GM03348 (cell line): ENCODE data around the gene ARMH1.

Source experiments
- DNase-seq: peaks from one replicate; pipeline ENCODE4 v3.0.0; 2012; ENCODE audit warnings: low spot score

The ARMH1 gene

DNA sequence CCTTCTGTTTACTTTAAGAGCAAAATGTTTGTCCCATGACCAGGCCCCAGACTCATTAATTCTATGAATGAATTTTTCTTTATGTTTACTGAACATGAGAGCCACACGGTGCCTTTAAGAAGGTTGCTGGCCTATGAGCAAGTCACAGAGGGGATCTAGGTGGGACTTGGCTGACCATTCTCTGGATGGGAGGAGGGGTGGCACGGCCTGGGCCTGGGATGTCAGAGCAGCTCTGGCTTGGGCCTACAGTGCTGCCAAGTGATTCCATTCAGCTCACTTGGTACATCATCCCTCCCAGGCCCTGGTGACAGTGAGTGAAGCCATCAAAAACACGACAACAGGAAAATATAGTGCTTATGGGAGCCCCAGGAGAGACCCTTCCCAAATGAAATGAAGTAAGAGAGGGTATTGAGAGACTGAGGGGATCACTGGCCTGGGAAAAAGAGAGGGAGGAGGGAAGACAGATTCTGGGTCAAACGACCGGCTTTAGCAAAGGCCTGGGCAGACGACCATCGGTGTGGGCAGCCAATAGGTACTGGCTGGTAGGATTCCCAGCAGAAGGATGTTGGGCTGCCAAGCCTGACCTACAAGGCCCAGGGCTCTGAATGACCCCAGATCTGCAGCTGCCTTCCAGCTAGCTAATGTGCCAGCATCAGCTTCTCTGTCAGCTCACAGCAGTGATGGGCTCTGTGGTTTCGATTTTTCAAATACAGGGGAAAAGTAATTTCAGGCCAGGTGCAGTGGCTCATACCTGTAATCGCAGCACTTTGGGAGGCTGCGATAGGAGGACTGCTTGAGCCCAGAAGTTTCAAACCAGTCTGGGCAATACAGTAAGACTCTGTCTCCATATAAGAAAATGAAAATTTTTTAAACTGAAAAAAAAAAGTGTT, 3.5 kb upstream of the ARMH1 start:
- no peak for DNase-seq

DNA sequence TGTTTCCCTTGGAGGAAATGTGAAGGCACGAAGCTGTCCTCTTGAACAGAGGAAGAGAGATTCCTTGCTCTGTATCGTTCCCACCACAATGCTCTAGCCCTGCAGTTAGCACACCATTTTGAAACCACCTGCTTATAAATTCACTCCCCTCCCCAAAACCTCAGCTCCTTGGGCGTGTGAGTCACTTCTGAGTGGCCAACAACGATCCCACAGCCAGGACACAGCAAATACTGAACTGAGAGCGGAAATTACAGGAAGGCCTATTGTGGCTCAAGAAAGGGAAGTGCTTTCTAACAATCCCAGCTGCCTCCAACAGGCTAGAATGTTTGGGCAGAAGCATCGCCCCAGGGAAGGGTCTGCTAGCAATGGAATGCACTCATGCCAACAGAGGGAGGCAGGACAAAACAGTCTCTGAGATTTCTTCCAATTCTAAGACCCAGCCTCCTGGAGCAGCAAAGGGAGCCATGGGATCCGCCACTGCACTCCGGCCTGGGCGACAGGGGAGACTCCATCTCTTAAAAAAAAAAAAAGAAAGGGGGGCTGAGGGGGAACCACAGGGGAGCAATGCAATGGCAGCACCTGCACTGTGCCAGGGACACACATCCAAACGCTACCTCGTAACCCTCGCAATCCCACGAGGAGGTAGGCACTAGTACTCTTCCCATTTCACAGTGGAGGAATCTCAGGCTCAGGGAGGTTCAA, 2.1 kb upstream of the ARMH1 start:
- DNase-seq: no peak

DNA sequence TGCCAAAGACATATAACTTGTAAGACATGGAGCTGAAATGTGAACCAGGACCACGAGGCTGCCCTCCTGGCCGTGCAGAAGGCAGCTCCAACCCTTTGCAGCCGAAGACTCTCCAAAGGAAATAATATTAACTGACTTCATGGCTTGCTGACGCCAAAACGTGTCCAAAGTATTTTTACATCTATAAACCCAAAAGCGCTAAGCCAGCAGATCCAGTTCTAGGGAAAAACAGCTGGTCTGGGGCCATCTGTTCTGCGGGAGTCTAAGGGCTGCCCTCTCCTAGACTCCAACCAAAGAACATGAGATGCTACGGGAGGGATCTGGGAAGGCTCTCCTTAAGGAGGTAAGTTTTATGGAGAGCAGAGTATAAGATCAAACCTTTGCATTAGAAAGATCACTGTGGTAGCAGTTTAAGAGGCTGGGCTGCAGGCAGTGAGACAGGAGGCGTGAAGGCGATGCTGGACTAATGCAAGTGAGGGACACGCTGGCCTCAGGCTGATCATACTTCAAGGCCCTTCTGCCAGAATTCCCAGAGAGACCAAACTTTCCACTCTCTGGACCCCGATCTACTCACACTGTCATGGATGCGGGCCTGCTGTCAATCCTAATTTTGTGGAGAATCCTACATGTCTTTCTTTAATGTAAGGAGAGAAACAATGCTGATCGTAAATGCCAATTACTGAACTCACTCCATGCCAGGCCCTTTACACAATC, 1.4 kb upstream of the ARMH1 start:
- no peak for DNase-seq

DNA sequence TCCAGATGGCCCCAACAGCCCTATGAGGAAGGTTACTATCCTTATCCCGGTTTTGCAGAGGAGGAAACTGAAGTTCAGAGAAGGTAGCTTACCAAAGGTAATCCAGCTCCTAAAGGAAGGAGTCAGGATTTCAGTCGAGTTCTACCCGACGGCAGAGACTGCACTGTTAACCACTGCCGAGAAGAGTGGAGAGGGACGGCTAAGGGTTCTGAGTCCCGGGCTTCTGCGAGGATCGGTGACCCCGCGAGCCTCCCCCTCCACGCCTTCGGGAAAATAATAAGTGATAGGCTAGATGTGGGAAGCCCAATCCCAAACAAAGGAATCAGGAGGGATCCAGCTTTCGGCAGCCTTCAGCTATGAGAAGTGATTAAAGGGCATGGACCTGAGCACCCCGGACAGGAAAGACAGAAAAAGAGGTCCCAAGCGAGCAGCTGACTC, 820 bp upstream of the ARMH1 start:
- DNase-seq: no peak

DNA sequence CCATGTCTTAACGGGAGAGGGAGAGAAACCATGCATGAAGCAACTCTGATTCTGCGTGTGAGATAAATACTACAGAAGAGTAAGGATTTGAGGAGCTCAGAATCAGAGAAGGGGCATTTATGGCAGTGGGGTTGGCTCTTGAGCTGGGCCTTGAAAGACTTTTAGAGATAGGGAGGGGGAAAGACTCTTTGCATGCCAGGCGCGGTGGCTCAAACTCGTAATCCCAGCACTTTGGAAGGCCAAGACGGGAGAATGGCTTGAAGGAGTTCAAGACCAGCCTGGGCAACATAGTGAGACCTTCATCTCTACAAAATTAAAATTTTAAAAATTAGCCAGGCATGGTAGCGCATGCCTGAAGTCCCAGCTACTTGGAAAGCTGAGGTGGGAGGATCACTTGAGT, 672 bp downstream of the ARMH1 start:
- no peak for DNase-seq

DNA sequence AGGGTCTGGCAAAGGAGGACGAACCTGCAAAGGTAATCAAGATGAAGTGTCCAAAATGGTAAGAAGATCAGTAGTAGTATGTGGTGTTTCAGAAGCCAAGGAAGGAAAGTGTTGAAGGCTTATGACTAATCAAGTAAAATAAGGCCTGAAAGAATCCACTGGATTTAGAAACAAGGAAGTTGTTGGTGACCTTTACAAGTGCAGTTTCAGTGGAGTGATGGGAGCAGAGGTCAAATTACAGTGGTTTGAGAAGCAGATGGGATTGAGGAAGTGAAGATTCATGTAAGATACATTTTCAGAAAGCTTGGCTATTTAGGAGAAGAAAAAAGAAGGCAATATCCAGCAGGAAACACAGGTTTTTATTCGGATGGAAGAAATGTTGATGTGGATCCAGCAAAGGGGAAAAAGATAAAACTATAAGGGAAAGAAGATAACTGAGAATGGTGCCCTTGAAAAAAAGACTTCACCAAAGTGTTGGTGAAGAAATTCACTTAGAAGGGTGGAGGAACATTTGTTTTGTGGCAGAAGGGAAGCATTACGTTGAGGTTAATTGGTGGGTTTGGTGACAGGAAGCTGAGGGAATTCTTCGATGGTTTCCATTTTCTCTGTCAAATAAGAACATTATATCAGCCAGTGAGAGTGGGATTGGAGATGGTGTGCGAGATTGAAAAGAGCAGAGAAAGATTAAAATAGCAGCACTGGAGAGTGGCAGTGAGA, 2.1 kb downstream of the ARMH1 start:
- DNase-seq: peak; percentile 41

DNA sequence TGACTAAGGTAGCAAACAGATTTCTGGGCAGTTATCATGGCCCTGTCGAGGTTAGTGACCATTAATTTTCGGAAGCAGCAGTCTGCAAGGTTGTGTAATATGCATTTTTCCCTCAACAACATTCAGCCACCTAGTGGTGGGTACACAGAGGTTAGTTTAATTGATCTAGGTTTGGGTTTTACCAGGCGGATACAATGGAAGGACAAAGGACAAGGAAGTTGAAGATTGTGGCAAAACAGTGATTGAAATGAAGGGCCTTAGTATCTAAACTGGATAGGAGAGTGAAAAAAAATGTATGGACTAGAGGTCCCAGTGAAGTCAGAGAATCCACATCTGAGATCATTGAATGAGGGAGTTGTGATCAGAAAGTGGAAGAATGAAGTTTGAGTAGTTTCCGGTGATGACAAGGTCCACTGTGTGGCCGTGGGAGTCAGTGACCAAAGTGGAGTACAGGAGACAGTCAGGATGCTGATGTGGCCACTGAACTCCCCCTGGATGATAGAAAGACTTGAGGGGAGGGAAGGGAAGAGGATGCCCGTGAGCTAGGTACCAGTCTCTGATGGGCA, 2.8 kb downstream of the ARMH1 start:
- DNase-seq: peak; percentile 59

DNA sequence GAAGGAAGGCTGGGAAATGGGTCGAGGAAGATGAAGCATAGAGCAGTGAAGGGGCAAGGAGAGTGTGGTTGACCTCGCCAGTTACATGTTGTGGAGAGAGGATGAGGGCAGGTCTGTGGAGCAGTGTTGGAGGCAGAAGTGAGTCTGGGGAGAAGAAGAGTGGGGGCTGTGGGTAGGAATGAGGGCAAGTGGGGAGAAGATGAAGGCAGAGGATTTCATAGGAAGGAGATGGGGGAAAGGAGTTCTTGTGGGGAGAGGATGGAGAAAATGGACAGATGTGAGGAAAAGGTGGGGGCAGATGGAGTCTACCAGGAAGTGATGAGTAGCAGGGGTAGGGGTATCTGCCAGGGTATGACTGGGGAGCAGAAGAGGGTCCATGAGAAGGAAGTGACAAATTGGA, 3.6 kb downstream of the ARMH1 start:
- DNase-seq: no peak

DNA sequence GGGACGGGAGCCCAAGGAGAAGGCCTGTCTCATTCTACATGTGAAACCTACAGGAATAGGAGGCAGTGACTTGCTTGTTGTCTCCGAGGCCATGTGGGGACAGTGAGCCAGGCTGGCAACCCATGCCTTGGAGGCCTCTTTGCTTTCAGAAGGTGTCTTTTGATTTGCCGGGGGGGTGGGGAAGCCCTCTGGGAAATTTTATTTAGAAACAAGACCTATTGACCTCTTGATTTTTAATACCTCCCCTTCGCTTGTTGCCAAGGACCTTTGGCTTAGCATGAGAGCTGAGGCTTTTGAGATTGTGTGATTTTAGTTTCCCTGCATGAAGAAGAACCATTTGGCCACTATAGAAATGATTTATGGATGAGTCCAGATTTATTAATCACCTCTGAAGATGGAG, 4.1 kb downstream of the ARMH1 start:
- DNase-seq: no peak

DNA sequence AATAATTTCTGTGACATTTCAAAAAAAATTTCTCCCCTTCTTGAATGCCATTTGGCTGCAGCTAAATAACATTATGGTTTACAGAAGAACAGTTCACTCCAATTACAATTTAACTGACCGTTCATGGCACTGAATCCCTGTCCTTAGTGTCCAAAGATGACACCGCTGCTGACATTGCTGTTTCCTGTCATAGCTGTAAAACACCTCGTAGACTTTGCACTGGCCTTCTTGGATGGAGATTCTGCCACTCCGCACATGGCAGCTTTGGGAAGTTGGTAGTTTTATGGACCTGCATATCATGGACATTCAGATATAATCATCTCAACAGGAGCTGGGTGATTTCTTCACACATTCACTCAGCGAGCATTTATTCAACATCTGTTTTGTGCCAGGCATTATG, 5.0 kb downstream of the ARMH1 start:
- DNase-seq: no peak

DNA sequence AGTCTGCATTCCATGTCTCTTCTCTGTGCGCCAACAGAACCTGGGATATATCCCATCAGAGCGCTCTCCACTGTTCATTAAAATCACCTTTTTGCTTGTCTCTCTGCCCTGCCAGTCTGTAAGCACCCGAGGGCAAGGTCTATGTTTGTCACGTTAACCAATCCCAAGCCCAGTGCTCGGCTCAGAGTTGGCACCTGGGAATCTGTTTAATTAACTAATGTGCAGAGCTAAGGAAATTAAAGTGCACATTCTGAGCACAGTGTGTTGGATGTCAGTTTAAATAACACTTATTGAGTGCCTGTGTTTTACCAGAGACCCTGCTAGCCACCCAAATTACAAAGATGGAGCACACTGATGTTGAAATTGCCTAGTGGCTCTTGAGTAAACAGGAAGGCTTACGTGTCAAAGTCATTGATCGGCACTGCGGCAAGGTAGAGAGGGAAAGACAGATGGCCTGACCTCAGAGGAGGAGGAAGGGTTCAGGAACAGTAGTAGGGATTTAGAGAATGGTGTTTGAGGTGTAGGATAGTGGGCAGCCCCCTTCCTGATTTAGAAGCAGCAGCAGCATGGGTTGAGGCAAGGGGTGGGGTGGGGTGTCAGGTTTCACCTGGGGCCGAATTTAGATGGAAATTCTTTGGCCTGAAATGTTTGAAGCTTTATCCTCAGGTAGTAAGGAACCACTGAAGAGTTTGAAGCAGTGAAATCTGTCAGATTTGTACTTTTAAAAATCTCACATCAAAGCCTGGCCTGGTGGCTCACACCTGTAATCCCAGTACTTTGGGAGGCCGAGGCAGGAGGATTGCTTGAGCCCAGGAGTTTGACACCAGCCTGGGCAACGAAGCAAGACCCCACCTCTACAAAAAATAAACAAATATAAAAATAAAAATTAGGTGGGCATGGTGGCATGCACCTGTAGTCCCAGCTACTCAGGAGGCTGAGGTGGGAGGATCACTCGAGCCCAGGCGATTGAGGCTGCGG, 7.7 kb downstream of the ARMH1 start:
- DNase-seq: no peak

DNA sequence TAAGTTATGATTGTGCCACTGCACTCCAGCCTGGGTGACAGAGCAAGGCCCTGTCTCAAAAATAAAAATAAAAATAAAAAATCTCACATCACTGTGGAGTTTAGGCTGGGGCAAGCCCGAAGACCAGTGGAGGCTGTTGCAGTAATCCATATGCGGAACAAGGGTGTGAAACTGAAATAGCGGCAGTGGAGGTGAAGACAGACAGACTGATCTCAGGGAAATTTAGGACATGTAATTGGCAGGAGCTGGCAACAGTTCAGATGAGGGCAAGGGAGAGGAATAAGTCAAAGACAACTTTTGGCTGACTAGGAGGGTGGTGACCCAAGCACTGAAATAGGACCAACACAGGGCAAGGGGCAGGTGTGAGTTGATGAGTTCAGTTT, 8.4 kb downstream of the ARMH1 start:
- no peak for DNase-seq

DNA sequence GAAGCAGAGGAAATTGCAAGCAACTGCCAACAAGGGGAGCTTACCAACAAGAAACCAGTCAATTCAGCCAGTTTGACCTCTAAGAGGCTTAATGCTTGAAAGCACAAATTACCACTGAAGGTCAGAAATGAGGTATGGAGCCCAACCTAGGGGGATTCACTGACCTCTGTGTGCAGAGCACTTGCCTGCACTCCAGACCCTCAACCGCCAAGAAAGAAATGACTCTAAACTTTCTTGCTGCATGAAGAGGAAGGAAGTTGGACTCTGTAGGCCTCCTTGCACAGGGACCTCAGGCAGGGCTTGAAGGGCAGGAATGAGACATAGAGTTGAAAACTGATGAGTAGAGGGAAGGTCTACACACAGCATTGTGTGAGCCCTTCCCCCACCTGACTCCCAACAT, 10.0 kb downstream of the ARMH1 start:
- no peak for DNase-seq

DNA sequence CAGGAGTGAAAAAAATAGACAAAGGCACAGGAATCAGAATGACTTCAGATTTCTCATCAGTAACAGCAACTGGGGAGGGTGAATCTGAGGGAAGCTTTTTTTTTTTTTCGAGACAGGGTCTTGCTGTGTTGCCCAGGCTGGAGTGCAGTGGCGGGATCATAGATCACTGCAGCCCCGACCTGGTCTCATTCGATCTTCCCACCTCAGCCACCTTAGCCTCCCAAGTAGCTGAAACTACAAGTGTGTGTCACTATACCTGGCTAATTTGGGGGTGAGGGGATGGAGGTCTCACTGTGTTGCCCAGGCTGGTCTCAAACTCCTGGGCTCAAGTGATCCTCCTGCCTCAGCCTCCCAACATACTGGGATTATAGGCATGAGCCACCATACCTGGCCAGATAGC, 10.7 kb downstream of the ARMH1 start:
- DNase-seq: no peak

DNA sequence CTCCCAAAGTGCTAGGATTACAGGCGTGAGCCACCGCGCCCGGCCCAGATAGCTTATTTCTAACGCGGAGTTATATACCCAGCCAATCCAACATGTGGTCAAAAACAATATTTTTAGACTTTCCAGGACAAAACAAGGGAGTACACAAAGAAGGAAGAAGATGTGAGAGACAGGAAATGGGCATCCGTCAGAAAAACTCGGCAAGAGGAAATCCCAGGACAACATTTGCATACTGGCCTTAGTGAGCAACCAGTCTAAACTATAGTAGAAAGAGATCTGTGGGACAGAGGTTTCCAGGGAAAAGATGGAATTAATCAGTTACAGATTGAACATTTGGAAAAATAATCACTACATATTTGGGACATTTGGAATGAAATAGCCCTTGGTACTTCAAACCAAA, 11.4 kb downstream of the ARMH1 start:
- DNase-seq: no peak

DNA sequence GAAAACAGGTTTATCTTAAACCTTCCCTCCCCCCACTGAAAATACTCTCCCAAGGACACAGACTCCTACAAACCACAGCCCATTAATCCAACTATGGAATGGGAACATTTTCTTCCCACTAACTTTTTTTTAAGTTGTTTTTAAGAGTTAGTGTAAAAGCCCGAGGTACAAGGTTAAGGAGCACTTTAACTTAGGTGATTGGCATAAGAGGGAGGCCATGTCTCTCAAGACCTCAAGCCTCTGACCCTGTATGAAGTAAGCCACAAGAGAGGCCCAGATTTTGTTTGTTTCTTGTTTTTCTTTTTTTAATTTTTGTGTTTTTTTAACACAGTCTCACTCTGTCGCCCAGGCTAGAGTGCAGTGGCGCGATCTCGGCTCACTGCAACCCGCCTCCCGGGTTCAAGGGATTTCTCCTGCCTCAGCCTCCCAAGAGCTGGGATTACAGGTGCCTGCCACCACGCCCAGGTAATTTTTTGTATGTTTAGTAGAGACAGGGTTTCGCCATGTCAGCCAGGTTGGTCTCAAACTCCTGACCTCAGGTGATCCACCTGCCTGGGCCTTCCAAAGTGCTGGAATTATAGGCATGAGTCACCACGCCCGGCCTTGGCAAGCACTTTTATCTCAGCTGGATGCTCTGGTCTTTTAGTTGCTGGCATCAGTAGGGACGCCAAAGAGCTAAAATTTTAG, 14.4 kb downstream of the ARMH1 start:
- DNase-seq: no peak

DNA sequence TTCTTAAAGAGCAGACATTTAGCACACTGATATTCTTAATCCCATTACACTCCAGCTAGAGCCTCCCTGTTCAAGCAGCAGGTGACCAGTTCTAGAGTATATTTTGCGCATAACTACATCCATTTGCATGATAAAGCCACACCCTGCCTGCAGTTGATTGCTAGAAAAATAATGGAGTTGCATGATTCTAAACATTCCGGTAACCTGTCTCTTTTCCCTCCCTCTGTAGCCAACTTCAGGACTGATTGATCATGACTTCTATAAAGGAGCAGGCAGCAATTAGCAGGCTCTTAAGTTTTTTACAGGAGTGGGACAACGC, 14.9 kb downstream of the ARMH1 start:
- no peak for DNase-seq

DNA sequence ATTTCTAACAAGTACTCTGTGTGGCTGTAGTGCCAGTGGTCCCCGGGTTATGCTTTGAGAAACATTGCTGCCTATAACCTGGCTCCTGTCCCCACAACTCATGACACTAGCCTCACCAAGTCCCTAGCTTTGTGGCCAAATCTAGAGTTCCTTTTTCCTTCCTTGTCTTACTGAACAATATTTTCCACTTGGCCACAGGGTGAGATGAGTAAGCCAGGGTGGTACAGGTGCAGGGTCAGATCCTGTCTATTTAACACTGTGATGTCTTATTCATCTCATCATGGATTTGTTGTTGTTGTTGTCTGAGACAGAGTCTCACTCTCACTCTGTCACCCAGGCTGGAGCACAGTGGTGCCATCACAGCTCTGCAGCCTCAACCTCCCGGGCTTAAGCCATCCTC, 18.6 kb downstream of the ARMH1 start:
- DNase-seq: no peak

DNA sequence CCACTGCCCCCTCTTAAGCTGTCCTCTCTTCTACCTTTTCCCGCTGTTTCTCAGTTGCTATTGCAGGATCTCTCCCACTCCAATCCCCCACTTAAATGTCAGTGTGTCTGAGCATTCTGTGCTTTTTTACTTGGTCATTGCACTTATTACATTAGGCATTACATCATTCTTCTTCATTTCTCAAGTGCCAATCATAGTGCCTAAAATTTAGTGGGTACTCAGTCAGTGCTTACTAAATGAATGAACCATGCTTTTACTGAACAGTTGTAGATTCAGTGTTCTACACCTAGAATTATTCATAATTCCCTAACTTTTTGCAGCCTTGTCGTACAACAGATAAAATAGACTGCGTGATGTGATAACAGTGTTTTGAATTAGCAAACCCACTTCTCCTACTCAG, 19.4 kb downstream of the ARMH1 start:
- no peak for DNase-seq

DNA sequence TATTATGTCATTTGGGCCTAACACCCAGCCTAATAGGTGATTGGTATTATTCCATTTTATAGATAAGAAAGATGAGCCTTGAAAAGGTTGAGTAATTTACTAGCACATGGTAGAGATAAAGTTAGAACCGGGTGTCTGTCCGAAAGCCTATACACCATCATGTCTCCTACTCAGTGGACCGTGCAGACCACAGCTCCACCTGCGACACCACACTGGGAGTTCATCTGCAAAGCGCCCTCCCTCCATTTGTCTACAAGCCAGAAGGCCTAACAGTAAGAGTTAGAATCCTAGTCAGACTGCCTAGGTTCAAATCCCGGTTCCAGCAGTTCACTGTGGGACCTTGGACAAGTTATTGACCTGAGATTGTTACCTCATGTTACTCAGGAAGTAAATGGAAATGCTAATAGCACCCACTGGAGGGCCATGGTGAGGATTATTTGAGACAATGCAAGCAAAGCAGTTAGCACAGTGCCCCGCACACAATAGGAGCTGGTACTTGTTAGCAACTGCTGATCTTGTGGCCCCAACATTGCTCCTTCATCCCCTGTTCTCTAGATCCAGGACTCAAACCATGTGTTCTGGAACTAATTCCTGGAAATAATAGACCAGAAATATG, 20.5 kb downstream of the ARMH1 start:
- no peak for DNase-seq
